GM21367 (cell line): ENCODE measurements around the gene SCUBE1.

Experiments used
- ATAC-seq: cut with Tn5 transposase; IDR thresholded peaks from one replicate; pipeline ENCODE4 v1.9.1; 2021; ENCODE audit not compliant: unreplicated experiment

Gene SCUBE1

DNA sequence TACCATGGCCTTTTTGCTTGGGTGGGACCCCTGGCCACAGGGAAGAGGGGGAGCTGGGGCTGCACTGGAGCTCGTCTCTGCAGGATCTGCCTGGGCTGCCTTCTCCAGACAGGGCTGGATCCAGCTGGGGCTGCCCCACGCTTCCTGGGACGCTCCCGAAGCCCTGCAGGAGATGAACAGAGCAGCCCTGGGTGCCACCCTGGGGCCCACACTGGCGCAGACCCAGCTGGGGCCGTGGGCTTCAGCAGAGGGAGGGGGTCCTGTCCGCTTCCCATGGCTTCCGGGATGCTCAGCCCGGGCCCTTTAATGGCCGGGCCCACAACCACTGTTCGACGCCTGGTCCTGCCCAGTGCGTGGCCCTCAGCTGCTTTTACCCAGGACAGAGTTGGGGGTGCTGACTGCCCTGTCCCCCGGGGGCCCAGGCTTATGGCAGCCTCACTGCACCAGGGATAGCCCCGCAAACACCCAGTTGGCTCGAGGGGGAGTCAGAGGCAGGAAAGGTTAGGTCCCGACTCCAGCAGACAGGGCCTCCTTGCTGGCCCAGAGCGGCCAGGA lies 179.9 kb downstream of the SCUBE1 start:
- no peak for ATAC-seq

DNA sequence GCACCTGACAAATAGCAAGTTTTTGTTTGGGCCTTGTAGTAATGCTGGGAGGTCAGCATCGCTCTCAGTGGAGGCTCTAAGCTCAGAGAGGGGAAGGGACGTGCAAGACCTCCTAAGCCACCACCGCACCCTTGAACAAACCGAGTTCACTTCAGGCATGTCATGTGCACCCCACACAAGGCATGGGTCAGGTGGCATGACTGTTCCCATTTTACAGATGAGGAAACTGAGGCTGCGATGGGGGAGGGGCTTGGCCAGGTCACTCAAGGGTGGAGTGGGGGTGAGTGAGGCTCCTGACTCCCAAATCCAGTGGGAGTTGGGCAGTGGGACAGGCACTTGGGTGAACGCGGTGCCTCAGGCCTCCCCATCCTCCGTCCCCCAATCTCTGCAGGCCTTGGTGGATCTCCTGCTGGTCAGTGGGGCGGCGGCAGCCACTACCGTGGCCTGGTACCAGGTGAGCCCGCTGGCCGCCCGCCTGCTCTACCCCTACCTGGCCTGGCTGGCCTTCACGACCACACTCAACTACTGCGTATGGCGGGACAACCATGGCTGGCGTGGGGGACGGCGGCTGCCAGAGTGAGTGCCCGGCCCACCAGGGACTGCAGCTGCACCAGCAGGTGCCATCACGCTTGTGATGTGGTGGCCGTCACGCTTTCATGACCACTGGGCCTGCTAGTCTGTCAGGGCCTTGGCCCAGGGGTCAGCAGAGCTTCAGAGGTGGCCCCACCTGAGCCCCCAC lies 180.6 kb downstream of the SCUBE1 start:
- no peak for ATAC-seq

DNA sequence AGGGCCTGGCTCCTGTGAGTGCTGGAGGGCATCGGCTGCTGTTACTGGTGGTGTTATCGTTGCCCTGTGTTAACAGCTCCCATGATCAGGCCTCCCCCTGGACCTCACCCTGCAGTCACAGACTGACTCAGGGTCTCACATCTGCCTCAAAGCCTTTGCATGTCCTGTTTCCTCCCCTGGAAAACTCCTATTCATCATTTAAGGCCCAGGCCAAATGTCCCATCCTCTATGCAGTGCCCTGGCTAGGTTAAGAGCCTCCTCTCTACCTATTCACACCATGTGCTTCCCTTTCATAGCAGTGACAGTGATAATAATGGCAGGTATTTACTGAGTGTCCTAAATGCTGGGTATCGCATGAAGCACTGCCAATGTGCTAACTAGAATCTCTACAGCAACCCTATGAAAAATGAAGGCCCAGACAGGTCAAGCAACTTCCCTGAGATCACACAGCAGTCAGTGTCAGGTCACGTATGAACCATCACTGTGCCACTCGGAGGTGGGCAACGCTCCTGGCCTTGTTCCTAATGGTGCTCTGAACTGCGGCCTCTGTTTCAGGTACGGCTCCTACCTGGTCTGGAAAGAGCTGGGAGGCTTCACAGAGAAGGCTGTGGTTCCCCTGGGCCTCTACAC lies 182.6 kb downstream of the SCUBE1 start:
- no peak for ATAC-seq

DNA sequence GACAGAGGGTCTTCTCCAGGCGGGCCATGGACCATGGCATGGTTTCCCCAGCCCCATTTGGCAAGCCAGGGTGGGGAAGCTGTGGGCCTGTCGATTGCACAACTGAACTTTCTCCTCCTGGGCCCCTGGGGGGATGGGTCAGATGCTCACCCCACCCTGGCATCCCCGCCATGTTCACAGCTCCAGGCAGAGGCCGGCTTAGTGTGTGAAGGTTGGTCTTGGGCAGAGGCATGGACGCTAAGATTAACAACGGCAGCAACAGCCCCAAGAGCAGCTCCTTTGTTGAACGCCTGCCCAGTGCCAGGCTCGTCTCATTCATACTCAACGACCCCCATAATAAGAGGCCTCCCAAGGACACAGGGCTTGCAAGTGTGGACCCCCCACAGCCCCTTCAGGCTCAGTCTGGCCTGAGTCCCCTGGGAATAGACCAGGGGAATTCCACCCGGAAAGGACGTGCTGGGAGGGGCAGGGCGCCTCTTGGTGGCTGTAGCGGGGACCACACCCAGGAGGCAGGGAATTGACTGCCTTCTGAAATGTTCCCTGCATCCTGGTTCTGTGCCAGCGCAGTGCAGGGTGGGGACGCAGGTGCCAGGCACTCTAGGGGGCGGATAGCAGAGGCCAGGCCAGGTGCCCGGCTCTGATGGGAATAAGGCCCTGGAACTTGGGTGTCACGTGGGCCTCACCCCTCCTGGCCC lies 183.5 kb downstream of the SCUBE1 start:
- no peak for ATAC-seq

DNA sequence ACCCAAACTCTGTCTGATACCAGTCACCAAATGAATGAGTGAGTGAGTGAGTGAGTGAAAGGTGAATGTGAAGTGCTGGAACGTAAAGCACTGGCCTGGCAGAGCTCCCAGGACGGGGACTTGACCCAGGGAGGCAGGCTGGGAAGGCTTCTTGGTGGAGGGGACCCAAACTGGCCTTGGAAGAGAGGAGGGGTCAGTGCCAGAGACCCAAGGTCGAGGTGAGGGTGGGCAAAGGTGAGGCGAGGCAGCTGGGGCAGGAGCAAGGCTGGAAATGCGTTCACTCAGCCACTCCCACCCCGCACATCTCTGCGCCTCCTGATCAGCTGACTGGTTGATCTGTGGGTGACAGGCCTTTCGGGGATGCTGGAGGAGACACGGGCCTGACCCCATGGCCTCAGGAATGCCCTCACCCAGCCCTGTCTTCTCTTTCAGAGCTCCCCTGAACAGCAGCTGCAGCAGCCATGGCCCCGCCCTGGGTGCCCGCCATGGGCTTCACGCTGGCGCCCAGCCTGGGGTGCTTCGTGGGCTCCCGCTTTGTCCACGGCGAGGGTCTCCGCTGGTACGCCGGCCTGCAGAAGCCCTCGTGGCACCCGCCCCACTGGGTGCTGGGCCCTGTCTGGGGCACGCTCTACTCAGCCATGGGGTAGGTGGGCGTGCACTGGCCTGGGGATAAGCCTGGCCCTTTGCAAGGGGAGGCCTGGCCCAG lies 184.2 kb downstream of the SCUBE1 start:
- no peak for ATAC-seq

DNA sequence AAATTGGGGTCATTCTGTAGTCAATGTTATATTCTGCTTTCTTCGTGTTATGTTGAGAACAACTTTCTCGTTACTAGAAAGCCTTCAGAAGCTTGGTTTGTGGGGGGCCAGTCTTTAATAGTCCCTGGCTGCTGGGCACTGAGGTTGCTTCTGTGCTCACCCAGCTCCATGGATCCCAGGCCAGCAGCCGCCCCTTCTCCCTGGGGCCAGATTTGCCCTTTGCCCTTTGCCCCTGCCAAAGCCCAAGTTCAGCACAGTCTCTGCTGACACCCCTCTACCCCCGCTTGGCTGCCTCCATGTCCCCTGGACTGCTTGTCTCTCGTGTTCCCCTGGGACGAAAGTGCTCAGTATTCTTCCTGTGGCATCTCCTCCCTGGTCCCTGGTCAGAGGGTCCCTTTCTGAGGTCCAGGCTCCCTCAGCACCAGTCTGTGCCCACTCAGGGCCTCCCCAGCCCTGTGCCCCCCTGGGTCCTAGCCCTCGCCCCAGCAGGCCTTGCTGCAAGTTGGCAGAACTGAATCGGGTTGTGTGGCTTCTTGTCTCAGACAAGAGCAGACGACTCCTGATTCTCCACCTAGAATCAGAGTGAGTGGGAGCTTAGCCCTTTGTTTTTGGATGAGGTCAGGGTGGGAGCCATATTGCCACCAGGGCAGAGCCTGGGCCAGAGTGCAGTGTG lies 185.2 kb downstream of the SCUBE1 start:
- no peak for ATAC-seq

DNA sequence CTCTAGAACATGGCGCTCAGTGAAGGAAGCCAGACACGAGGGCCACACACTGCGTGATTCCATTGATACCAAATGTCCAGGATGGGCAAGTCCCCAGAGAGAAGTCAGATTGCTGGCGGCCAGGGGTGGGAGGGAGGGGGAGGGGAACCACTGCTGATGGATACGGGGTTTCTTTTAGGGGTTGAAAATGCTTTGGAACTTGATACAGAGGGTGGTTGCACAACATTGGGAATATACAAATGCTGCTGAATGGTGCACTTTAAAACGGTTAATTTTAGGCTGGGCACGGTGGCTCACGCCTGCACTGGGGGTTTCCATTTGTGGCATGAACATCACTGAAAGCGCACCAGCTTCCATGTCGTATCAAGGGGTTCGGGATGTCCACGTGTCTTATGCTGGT lies 186.8 kb downstream of the SCUBE1 start:
- no peak for ATAC-seq

DNA sequence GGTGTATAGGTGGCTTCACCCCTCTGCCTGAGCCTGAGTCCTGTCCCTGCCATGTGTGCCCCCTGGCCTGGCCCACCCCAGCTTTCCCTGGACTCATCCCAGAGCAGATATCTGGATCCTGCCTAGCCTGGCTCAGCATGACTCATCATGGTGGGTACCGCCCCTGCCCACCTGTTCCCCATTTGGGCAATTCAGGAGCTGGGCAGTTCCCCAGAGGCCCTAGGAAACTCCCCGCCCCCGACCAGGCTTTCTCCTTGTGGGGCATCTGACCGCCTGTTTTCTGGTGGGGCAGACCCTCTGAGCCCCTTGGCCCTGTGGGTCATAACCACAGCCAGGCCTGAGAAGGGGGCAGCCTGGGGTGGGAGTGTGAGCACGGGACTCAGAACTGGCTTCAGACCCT lies 187.4 kb downstream of the SCUBE1 start:
- no peak for ATAC-seq

DNA sequence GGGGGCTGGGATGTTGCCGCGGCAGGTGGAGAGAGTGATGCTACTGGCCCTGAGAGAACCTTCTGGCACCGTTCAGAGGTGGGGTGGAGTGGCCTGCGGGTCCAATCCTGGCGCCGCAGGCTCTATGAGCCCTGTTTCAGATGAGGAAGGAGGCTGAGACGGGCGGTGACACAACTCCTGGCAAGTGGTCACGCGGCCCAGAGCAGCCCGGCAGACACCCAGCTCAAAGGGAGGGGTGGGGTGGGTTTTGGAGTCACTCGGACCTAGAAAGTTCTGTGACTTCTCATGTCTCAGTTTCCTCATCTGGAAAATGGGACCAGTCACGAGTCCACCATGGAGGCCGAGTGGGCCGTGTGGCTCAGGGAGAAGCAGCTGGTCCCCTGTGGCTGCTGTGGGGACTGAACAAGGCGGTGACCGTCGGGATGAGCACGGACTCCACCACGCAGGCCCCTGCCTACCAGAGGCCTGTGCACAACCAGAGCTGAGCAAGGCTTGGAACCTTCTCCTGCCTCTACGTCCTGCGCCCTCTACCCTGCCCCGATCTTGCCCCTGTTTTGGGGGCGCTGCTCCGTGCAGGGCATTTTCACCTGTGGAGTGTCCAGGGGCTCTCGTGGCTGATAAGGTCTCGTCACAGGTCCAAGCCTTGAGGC lies 188.2 kb downstream of the SCUBE1 start:
- ATAC-seq = no peak

DNA sequence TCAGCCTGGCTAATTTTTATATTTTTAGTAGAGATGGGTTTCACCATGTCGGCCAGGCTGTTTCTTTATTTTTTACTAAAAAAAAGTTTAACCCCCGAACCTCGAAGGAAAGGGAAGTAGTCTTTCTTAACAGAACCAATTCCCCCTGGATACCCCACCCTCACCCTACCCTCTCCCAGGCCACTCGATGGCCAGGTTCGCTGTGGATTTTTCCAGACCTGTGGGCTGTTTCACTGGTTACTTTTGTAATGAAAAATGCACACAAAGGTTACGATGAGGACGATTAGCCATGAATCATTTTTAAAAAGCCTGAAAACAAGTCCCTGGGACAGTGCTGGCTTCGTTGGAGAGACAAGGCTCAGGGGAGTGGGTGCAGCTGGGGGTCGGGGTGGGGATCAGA lies 189.3 kb downstream of the SCUBE1 start:
- ATAC-seq = no peak

DNA sequence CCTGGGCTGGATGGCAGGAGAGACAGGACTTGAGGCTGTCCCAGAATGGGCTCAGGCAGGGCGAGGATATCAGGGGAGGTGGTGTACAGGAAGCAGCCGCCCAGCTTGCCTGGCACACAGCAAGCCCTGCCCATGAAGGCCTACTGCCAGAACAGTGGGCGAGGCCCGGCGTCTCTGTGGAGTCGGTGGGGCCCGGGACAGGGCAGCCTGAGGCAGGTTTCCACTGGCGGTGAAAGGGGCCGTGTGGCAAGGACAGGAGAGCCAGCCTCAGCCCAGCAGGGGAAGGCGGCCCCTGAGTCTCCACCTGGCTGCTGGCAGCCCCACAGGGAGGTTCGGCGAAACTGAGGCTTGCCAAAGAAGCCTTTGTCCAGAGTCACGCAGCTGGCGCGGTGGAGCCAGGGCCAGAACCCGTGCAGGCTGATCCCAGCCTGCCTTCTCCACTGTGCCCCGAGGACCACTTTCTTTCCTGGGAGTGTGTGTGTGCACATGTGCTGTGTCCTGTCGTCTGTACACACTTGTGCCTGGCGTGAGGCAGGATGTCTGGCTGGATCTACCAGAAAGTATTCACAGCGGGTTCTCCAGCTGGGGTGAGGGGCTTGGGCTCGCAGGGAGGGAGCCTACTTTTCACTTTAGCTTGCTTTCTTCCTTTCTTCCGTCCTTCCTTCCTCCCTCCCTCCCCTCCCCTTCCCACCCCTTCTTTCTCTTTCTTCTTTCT lies 190.7 kb downstream of the SCUBE1 start:
- ATAC-seq = no peak

DNA sequence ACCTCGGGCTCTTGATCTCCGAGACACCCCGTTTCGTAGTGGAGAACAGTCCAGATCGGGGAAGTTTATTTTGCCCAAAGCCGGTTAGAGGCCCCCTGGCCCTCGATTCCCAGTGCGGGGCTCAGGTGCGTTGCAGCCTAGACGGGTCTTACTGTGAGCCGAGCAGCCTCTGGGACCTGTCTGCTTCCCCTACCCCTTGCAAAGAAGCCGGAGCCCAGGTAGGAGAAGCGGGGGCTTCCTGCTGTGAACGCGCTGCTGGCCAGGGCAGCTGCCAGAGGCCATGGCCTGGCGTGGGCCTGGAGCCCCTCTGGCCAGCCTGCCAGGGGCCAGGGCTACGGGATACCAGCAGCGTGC lies 191.2 kb downstream of the SCUBE1 start:
- ATAC-seq = no peak

DNA sequence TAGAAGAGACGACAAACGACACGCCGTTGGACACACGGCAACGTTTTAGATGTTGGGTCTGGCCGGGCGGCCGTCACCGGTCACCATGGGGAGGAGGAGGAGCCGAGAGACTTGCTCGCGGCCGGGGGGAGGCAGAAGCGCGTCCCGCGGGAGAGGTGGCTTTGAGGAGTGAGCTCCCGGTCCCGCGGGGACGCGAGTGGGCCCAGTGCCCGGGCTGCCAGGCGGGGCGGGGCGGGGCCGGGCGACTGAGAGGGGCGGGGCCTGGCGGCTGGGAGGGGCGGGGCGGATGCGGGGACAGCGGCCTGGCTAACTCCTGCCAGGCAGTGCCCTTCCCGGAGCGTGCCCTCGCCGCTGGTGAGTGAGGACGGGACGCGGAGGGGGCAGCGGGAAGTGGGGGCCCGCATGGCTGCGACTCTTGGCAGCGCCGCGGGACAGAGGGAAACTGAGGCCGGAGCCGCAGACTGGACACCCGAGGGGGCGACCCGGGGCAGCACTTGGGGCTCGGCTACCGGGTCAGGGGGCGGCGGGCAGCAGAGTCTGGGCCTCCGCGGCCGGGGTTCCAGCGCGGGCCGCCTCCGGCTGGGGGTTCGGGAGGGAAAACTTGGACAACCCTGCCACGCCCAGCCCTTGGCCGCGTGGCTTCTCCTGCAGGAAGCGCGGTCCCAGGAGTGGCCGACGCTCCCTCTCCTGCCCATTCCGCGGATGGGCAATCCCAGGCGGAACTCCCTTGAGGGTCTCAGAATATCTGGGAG lies 191.7 kb downstream of the SCUBE1 start, which contains the start of gene TSPO:
Gene TSPO (plus strand): TSS at position 309 of the 752 bp plus-strand sequence. CDS start 7,680 bp downstream, outside the sequence.
- no peak for ATAC-seq

DNA sequence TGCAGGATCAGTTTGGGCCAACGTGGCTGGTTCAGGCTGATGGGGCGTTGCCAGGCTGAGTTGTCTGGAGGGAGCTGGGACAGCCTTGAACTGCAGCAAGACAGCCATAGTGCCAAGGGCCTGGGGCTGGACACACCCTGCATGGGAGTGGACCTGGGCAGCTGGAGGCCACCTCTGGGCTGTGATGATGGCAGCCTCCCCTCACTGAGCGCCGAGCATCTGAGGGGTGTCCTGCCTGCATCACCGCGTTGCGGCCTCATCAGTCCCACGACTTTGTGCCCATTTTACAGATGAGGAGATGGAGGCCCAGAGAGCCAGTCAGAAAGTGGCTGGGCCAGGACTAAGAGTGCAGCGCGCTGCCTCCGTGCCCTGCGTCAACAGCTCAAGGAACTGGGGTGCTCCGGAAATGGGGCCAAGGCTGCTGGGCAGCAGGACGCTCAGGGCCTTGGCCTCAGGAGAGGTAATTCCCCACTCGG lies 192.4 kb downstream of the SCUBE1 start:
- no peak for ATAC-seq

DNA sequence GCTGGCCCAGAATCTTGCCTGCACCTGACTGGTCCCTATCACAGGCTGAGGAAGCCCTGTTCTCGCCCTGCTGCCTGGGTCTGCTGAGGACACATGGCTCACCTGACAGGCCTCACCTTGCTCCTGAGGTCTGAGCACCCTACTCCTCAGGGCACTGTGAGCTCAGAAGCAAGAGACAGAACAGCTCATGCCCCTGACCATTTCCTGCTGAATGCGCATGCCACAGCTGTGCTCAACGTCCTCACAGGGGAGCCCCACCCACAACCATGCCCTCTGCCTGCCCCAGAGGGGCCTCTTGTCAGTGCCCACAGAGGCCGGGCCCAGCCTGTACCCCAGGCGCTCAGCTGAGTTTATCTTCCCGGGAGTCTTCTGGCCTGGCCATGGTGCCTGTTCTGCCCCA lies 194.6 kb downstream of the SCUBE1 start:
- ATAC-seq = no peak

DNA sequence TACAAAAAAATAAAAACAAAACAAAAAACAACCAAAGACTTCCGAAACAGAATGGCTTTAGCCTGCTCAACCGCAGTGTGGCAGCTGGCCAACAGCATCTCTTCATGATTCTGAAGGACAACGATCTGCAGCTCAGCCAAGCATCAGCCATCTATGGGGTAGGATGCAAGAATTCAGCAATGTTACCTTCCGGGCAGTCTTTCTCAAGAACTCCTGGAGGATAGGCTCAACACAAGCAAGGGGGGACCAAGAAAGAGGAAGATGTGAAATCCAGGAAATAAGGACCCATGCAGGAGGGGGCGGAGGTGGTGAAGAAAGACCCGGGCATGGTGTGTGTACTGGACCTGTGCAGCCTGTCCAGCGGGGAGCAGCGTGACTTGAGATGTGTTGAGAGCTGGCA lies 195.4 kb downstream of the SCUBE1 start:
- no peak for ATAC-seq
